Testis (tissue), 3 donors: ENCODE data around the gene C1QB. TPM values are rescaled to one million over a fixed set of nuclear protein-coding genes. Genes with fewer than 3 reads are reported as not detected.

ENCODE experiments used
- DNase-seq: peaks from one replicate; pipeline ENCODE4 v3.0.0-alpha.2; 2019
- H3K27ac ChIP-seq, 2 donors: fragments of 200-600 bp; sonication (generic); one replicate each; pipeline ENCODE4 v1.5.1; 2019
- H3K27me3 ChIP-seq: fragments of 200-600 bp; sonication (generic); one replicate; pipeline ENCODE4 v1.5.1; 2019
- H3K36me3 ChIP-seq: fragments of 200-600 bp; sonication (generic); one replicate; pipeline ENCODE4 v1.5.1; 2017; ENCODE audit warnings: low read depth; ENCODE audit errors: missing control alignments
- H3K4me1 ChIP-seq: fragments of 200-600 bp; sonication (generic); one replicate; pipeline ENCODE4 v1.5.1; 2019
- H3K4me3 ChIP-seq, 2 donors: fragments of 200-600 bp; sonication (generic); one replicate each; pipeline ENCODE4 v1.5.1; 2017 to 2019
- H3K9me3 ChIP-seq: fragments of 200-600 bp; sonication (generic); one replicate; pipeline ENCODE4 v1.5.1; 2017
- POLR2A ChIP-seq: fragments of 450-650 bp; IDR thresholded peaks from one replicate; pipeline ENCODE4 v1.6.1; 2017; ENCODE audit warnings: antibody characterized with exemption, mild to moderate bottlenecking, moderate library complexity
- WGBS, 2 donors: methylation state at CpG; one replicate each; pipeline ENCODE4 v1.1.5; 2018; 5-methylcytosine and 5-hydroxymethylcytosine counted together
- intact Hi-C: fragments of 100-400 bp; cut with DNase I; formaldehyde crosslinking; loops from one replicate; pipeline ENCODE4 v1.15.1; 2023; ENCODE audit warnings: low total_unique reads
- polyA plus RNA-seq: library from polyadenylated mRNA; stranded (reverse); fragments of 350-450 nt; fragmentation: Illumina TruSeq; extraction: RNeasy Lipid Tissue Mini Kit (QIAGEN cat#74804); gene quantifications from one replicate; pipeline ENCODE4 v1.2.3, GENCODE V29; 2014; ENCODE audit warnings: low read depth, low replicate concordance; ENCODE audit not compliant: insufficient read depth
- total RNA-seq, 2 donors: library from RNA; depleted of rRNA; stranded (reverse); fragments of >200 nt; gene quantifications; one replicate each; pipeline ENCODE4 v1.2.3, GENCODE V29; 2016
- TF ChIP-seq, protein P1 (sequence below), 3 experiments: fragments of 450-650 bp in 2 of 3; fragments of 200-600 bp in 1 of 3; sonication (generic) in 1 of 3; IDR thresholded peaks; one replicate each; pipeline ENCODE4 v1.5.1; 2016 to 2019; ENCODE audit warnings: antibody characterized with exemption in 3 of 3, mild to moderate bottlenecking in 2 of 3, moderate library complexity in 1 of 3

Gene C1QB
- total and polyA plus RNA-seq, 3 donors from 2014 or later, result 16.8 to 155 (median 66.0) TPM

DNA sequence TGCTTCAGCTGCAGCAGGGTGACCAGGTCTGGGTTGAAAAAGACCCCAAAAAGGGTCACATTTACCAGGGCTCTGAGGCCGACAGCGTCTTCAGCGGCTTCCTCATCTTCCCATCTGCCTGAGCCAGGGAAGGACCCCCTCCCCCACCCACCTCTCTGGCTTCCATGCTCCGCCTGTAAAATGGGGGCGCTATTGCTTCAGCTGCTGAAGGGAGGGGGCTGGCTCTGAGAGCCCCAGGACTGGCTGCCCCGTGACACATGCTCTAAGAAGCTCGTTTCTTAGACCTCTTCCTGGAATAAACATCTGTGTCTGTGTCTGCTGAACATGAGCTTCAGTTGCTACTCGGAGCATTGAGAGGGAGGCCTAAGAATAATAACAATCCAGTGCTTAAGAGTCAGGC lies 13.8 kb upstream of the C1QB start:
- H3K4me3 ChIP-seq, result peak overlapping the region in 1 of 2 donors; percentile 2
- H3K27ac ChIP-seq, result no peak overlapping the region
- H3K27me3 ChIP-seq, result no peaks in the 10 kb centered on the region
- H3K9me3 ChIP-seq, result no peaks in the 10 kb centered on the region
- intact Hi-C loops, result no loop called here
- WGBS, 2 donors, result 17 to 41% methylated on average over 7 to 8 of the region's 8 CpGs
- DNase-seq, result peak; percentile 32
- H3K36me3 ChIP-seq, result no peaks in the 10 kb centered on the region
- no peaks in the 10 kb centered on the region for H3K4me1 ChIP-seq
- TF ChIP-seq POLR2A, result no peak
- TF ChIP-seq, protein P1, sequence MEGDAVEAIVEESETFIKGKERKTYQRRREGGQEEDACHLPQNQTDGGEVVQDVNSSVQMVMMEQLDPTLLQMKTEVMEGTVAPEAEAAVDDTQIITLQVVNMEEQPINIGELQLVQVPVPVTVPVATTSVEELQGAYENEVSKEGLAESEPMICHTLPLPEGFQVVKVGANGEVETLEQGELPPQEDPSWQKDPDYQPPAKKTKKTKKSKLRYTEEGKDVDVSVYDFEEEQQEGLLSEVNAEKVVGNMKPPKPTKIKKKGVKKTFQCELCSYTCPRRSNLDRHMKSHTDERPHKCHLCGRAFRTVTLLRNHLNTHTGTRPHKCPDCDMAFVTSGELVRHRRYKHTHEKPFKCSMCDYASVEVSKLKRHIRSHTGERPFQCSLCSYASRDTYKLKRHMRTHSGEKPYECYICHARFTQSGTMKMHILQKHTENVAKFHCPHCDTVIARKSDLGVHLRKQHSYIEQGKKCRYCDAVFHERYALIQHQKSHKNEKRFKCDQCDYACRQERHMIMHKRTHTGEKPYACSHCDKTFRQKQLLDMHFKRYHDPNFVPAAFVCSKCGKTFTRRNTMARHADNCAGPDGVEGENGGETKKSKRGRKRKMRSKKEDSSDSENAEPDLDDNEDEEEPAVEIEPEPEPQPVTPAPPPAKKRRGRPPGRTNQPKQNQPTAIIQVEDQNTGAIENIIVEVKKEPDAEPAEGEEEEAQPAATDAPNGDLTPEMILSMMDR (IDR thresholded peaks at IDR 0.05), result no peak

DNA sequence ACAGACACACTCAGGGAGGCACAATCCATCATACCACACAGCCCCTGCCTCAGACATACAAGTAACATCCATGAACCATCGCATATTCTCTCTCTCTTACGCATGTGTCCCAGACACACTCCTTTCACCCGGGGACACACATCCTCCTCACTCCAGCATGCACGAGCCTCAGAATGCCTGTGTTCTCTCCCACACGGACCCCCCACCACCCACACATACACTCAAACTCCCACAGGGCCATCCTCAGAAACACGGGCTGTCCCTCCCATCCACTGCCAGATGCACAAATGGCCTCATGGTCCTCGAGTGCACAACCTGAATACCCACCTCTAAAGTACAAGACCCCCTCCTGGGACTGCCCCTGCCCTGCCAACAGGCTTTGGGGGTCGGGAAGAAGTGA lies 11.8 kb upstream of the C1QB start:
- Histone ChIP-seq H3K9me3 (no peaks in the 10 kb centered on the region), H3K27ac (no peak overlapping the region), H3K4me3 (no peak overlapping the region), H3K27me3 (no peaks in the 10 kb centered on the region), H3K36me3 (no peaks in the 10 kb centered on the region), H3K4me1 (no peaks in the 10 kb centered on the region)
- no peak for DNase-seq
- no peak for TF ChIP-seq POLR2A
- TF ChIP-seq, protein P1 (IDR thresholded peaks at IDR 0.05), result no peak
- intact Hi-C loops, result loop anchor here (5.0 kb wide), 1 partner anchor 219 kb away; no protein-coding TSS in a partner anchor
- 60 to 70% methylated on average over 8 of the region's 8 CpGs for WGBS, 2 donors

- intact Hi-C loops, result loop anchor here (5.0 kb wide), 1 partner anchor 220 kb away; no protein-coding TSS in a partner anchor
- Histone ChIP-seq H3K27ac (no peak overlapping the region), H3K9me3 (no peaks in the 10 kb centered on the region), H3K4me1 (no peaks in the 10 kb centered on the region), H3K36me3 (no peaks in the 10 kb centered on the region), H3K4me3 (no peak overlapping the region), H3K27me3 (no peaks in the 10 kb centered on the region)
- no peak for TF ChIP-seq POLR2A
- TF ChIP-seq, protein P1 (IDR thresholded peaks at IDR 0.05), result peak; percentile 81 to 86 (median 84)
- WGBS, 2 donors, result 12 to 20% methylated on average over 5 to 18 of the region's 18 CpGs
- DNase-seq, result peak; percentile 85
Observed at GRCh38 chr1:22641906-22642636, 11.0 kb upstream of the C1QB start.

- no peak for TF ChIP-seq POLR2A
- no peaks in the 10 kb centered on the region for H3K9me3 ChIP-seq
- WGBS, 2 donors, result 77 to 90% methylated on average over 6 to 8 of the region's 8 CpGs
- no peaks in the 10 kb centered on the region for H3K36me3 ChIP-seq
- DNase-seq, result peak; percentile 29
- intact Hi-C loops, result loop anchor here (5.0 kb wide), 1 partner anchor 221 kb away; no protein-coding TSS in a partner anchor
- no peak within 1 kb of the TSS for H3K27ac ChIP-seq
- no peaks in the 10 kb centered on the region for H3K4me1 ChIP-seq
- no peaks in the 10 kb centered on the region for H3K27me3 ChIP-seq
- H3K4me3 ChIP-seq, result no peak within 1 kb of the TSS
Observed at GRCh38 chr1:22643381-22643780, 9.7 kb upstream of the C1QB start, which contains the start of gene C1QC. Gene C1QC, plus strand, starts transcription at chr1:22643633. Its CDS starts 391 bp downstream, at chr1:22644024.

DNA sequence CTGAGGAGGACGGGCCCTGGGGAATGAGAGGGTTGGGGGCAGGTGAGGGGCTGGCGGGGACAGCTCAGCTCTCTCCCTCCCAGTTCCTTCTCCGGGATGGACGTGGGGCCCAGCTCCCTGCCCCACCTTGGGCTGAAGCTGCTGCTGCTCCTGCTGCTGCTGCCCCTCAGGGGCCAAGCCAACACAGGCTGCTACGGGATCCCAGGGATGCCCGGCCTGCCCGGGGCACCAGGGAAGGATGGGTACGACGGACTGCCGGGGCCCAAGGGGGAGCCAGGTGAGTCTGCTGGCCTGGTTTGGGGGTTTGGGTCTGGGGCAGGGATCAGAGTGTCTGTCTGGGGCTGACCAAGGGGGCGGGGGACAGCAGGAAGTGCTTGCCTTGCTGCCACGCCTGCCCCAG lies 9.1 kb upstream of the C1QB start:
- 40 to 87% methylated on average over 2 to 12 of the region's 12 CpGs for WGBS, 2 donors
- H3K27ac ChIP-seq, result no peak overlapping the region
- no peak overlapping the region for H3K4me3 ChIP-seq

More for the DNA sequence above, 9.1 kb upstream of the C1QB start:
- Histone ChIP-seq H3K9me3 (no peaks in the 10 kb centered on the region), H3K36me3 (no peaks in the 10 kb centered on the region), H3K4me1 (no peaks in the 10 kb centered on the region), H3K27me3 (no peaks in the 10 kb centered on the region)
- intact Hi-C loops, result loop anchor here (5.0 kb wide), 1 partner anchor 222 kb away; no protein-coding TSS in a partner anchor
- TF ChIP-seq POLR2A, result no peak
- TF ChIP-seq, protein P1 (IDR thresholded peaks at IDR 0.05), result no peak
- DNase-seq, result no peak
